Measurements from ENCODE around the gene MXRA5. TPM values are rescaled to one million over a fixed set of nuclear protein-coding genes. Genes with fewer than 3 reads are reported as not detected.
A peak's percentile ranks its signal among the peaks of the same experiment; 100 is the strongest.
"Not testable (repeated sequence)": the region's sequence is repeated elsewhere in the genome, so short reads cannot be mapped to it uniquely, and the experiment has no call there.

MXRA5 gene, protein sequence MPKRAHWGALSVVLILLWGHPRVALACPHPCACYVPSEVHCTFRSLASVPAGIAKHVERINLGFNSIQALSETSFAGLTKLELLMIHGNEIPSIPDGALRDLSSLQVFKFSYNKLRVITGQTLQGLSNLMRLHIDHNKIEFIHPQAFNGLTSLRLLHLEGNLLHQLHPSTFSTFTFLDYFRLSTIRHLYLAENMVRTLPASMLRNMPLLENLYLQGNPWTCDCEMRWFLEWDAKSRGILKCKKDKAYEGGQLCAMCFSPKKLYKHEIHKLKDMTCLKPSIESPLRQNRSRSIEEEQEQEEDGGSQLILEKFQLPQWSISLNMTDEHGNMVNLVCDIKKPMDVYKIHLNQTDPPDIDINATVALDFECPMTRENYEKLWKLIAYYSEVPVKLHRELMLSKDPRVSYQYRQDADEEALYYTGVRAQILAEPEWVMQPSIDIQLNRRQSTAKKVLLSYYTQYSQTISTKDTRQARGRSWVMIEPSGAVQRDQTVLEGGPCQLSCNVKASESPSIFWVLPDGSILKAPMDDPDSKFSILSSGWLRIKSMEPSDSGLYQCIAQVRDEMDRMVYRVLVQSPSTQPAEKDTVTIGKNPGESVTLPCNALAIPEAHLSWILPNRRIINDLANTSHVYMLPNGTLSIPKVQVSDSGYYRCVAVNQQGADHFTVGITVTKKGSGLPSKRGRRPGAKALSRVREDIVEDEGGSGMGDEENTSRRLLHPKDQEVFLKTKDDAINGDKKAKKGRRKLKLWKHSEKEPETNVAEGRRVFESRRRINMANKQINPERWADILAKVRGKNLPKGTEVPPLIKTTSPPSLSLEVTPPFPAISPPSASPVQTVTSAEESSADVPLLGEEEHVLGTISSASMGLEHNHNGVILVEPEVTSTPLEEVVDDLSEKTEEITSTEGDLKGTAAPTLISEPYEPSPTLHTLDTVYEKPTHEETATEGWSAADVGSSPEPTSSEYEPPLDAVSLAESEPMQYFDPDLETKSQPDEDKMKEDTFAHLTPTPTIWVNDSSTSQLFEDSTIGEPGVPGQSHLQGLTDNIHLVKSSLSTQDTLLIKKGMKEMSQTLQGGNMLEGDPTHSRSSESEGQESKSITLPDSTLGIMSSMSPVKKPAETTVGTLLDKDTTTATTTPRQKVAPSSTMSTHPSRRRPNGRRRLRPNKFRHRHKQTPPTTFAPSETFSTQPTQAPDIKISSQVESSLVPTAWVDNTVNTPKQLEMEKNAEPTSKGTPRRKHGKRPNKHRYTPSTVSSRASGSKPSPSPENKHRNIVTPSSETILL (N-terminal part only)
- 130 TPM for total RNA-seq

GRCh38 chrX:3346501-3347259, at the start of gene MXRA5:
Gene MXRA5 (minus strand): TSS chrX:3346652. CDS start chrX:3343833, 2,819 bp downstream.
- peak; percentile 60 for DNase-seq (ENCODE audit: low spot score)

DNA sequence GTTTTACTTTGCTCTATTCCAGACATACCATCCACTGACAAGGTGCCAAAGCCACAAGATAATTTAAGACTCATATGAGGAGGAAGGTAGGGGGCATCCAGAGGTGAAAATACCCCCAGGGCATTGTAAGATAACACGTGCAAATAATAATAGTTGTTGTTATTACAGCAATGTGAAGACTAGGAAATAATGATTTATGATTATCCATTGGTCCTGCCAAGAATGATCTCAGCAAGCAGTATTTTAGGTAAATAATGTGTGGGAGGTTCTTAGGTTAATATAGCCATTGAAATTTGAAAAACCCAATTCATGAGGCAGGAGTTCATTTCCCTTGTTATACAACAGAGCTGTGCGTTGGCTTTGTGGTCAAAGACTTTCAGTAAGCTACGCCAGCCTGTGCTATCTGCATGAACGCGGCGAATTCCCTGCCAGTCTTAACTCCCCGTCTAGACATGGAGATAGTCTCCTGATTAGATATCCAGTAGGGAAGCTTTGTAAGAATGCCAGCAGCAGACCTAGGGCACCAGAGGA, 47.2 kb upstream of the MXRA5 start:
- no peak for DNase-seq (ENCODE audit: low spot score)

DNA sequence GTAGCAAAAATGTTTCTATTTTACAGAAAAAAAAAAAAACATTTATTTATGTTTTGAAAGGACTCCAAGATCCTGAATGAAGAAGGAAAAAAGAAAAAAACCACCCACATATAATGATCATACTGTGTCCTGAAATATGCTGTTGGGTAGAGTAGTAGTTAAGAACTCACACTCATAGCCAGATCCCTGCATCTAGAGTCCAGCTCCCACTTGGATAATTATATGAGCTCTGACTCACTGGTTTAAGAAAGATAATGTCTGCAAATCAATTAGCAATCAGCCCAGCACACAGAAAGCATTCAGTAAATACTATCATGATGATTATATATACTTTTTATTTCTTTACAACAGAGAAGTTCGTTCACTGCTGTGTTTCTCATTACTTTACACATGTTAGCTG, 46.7 kb upstream of the MXRA5 start:
- no peak for DNase-seq (ENCODE audit: low spot score)

DNA sequence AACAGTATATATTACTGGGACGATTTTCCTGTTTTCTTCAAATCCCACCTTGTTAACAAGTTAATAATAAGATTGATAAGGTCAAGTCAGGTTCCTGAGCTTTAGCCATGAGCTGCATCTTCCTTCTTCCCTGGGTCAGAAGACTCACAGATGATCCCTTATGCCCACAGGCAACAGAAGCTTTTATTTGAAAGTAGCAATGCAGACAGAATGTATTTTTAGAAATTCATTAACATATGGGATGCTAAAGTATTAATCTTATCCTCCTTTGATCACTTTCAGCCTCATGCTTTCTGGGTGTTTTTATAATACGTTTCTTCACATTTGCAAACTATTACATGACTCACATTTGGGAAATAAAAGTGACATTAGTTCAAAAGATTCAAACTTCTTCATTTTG, 42.0 kb upstream of the MXRA5 start:
- no peak for DNase-seq (ENCODE audit: low spot score)

DNA sequence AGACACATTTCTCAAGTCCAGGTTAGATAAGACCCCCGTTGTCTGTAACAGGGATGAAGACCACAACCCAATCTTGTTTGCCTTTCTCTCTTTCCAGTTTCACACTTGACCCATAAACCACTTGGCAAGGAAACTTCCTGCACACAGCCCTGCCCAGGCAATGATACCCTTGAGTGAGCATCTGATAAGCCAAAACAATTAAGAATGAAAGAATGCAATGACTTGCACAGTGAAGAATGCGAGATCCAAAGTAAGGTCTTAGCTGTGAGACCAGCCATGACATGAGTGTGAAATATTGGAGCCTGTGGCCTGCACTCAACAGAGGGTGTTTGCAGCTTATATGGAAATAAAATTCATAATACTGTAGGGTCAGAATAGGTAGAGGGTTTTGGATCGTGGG, 37.9 kb upstream of the MXRA5 start:
- peak; percentile 51 for DNase-seq (ENCODE audit: low spot score)

- no peak for DNase-seq (ENCODE audit: low spot score)
These were observed 34.2 kb upstream of the MXRA5 start for GRCh38 chrX:3380603-3381002.

DNA sequence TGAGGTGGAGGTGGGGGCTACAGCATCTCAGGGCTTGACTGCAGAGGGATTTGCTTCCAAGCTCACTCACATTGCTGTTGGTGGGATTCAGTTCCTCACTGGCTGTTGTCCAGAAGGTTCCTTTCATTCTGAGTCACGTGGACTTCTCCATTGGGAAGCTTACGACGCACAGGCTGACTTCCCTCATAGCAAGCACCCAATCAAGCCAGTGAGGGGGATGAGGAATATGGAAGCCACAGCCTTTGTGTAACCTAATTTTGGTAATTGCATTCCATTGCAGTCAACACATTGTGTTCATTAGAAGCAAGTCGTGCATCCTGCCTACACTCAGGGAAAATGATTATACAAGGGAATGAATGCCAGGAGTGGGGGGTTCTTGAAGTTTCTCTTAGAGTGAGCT, 32.7 kb upstream of the MXRA5 start:
- no peak for DNase-seq (ENCODE audit: low spot score)

GRCh38 chrX:3378156-3378555, 31.7 kb upstream of the MXRA5 start:
- DNase-seq (ENCODE audit: low spot score) = no peak

- DNase-seq (ENCODE audit: low spot score) = no peak
These were observed 31.1 kb upstream of the MXRA5 start for GRCh38 chrX:3377560-3377959.

GRCh38 chrX:3375878-3376508, 29.5 kb upstream of the MXRA5 start:
- not testable (repeated sequence) for DNase-seq (ENCODE audit: low spot score)

- DNase-seq (ENCODE audit: low spot score) = no peak
These were observed 27.8 kb upstream of the MXRA5 start for GRCh38 chrX:3374108-3374800.

DNA sequence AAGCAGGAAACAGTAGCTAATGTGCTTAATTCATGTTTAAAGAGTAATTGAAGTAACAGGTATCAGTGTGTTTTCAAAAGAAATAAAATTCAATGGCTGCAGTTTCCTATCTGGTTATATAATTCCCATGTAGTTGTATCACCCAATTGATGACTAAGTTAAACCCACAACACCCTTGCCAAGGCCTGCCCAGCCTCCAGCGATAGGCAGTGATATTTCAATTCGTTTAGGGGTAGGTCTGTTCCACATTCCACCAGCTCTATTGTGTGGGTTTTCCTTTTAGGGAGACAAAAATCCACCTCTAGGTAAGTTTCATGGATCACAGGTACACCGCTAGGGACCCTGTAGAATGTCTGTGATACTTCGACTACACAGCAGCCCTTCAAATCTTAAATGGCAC, 24.7 kb upstream of the MXRA5 start:
- DNase-seq (ENCODE audit: low spot score) = no peak

DNA sequence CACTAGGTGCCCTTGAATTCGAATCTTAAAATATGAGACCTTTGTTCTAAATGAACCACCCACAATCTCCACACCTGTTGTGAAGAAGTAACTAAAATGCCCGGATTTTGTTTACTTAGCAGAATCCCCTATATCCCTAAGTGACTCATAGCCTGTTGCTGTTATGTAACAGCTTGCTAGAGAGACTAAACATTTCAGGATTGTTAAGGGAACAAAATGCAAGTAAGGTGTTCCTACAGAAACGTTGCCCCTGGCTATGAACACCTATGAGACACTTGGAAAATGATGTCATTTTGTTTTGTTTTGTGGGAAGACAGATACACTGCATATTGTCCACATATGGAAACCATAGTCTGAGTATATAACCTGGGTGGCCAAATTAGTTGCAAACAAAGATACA, 24.2 kb upstream of the MXRA5 start:
- no peak for DNase-seq (ENCODE audit: low spot score)

GRCh38 chrX:3362956-3363355, 16.5 kb upstream of the MXRA5 start:
- peak; percentile 57 for DNase-seq (ENCODE audit: low spot score)

DNA sequence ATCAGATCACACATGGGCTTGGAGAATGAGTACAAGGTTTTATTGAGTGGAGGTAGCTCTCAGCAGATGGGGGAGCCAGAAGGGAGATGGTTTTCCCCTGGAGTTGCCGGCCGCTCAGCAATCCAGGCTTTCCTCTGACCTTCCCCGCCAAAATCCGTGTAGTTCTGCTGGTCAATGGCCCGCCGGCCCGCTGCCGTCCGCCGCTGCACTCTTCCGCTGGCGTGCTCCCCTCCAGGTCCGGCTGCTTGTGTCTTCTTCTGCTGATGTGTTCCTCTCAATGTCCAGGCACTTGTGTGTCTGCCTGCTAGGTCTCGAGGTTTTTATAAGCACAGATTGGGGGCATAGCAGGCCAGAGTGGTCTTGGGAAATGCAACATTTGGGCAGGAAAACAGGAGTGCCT, 14.4 kb upstream of the MXRA5 start:
- no peak for DNase-seq (ENCODE audit: low spot score)

GRCh38 chrX:3352741-3353140, 6.3 kb upstream of the MXRA5 start:
- not testable (repeated sequence) for DNase-seq (ENCODE audit: low spot score)

GRCh38 chrX:3351276-3351675, 4.8 kb upstream of the MXRA5 start:
- no peak for DNase-seq (ENCODE audit: low spot score)

DNA sequence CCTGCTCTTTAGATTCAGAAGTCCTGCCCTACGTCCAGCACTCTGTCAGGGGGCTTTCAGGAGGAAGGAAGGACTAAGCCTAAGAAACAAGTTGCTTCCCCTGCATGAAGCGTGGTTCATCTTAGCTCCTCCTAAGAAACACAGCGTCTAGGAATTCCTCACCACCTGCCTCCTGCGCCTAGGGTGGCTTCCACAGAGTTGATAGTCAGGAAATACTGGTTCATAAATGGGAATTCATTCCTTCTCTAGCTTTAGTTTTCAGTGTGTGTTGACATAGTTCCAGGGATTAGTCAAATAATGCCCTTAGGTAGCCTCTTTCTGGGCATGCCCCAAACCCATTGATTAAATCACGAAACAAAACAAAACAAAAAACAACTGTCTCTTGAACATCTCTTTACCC, 1.7 kb upstream of the MXRA5 start:
- no peak for DNase-seq (ENCODE audit: low spot score)

GRCh38 chrX:3345281-3346191, 916 bp downstream of the MXRA5 start:
- peak; percentile 81 for DNase-seq (ENCODE audit: low spot score)

All from ureter (tissue), 1 donor.